IMR-90 (cell line): ENCODE results near the gene LRFN2.

Source experiments
- CTCF ChIP-seq: conservative IDR thresholded peaks from 2 replicates; pipeline ENCODE4 v1.5.1; 2012; ENCODE audit warnings: mild to moderate bottlenecking, low read depth, low read length, improper control_type of control experiment
- FOS ChIP-seq: fragments of 150-350 bp; IDR thresholded peaks from 2 replicates; pipeline ENCODE4 v1.6.1; 2016; ENCODE audit warnings: low read depth, low read length
- POLR2A ChIP-seq: IDR thresholded peaks from 2 replicates; pipeline ENCODE4 v1.6.1; 2012; ENCODE audit warnings: mild to moderate bottlenecking, low read depth, low read length
- USF2 ChIP-seq: fragments of 150-350 bp; IDR thresholded peaks from 2 replicates; pipeline ENCODE4 v1.6.1; 2017; ENCODE audit warnings: mild to moderate bottlenecking, antibody characterized with exemption, low read length, low read depth

- no peak for TF ChIP-seq CTCF
- no peak for TF ChIP-seq FOS
- no peak for TF ChIP-seq POLR2A
- no peak for TF ChIP-seq USF2
Observed at GRCh38 chr6:40426346-40427066, 160.7 kb downstream of the LRFN2 start.
